HG03439 (cell line): ENCODE measurements around the gene LRMDA.

Experiments used
- ATAC-seq: cut with Tn5 transposase; IDR thresholded peaks from one replicate; pipeline ENCODE4 v1.9.1; 2021; ENCODE audit warnings: mild to moderate bottlenecking, moderate library complexity; ENCODE audit not compliant: unreplicated experiment

The LRMDA gene

DNA sequence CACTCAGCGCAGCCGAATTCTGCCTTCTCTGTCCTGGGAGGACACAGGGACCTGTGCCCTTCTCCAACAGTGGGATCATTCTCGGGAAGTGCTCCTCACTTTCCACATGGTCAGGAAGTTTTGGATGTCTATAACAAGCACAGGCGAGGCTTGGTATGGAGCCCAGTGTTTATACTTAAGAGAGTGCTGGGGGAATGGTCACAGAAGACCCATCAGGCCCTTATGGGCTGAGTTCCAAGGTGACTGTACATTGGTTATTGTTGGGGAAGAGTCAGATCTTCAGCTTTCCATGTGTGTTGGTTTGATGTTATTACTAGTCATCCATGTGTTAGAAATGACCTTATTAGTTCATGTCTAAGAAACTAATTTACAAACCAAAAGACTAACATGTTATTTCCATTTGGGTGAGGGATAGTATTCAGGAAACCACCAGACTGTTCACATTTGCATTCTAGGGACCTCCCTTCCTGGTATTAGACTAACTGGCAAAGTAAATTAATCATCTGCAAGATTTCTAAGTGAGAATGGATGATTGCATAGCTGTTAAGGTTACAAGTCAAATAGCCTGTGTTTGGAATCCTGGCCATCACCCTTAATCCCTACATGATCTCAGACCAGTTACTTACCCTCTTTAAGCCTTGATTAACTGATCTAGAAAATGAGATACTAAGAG, 834.2 kb downstream of the LRMDA start:
- no peak for ATAC-seq

DNA sequence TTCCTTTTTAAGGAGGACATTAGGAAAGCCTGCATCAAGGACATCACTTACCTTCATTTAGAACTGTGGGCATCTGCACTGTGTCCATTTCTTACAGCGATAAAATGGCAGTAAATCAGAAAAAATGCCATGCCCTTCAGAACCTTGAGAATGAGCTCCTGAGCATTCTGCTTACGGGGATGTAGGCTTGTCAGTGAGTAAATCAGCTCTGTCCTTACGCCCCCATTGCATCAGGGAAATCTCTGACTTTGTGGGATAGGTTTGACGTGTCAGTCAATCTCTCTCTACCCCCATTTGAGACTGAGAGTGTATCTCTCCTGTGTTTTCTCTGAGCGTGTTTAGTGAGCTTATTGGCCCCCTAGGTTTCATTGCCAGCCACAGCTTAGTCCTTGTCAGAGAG, 837.1 kb downstream of the LRMDA start:
- no peak for ATAC-seq

DNA sequence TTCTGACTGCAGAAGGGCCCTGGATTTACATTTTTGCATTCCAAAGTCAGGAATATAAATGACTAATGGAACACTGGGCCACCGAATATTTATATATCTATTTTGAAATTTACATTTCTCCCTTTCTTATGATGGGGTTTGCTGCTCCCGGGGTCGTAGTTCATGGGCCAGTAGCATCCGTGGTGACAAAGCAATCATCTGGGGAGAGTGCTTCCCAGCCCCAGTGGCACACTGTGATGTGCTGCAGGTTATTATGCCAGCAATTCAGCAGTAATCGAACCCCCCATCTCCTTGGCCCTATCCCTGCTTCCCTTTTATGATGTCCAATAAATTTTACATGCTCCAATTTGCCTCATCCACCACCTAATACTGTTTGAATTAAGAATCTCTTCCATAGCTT, 837.5 kb downstream of the LRMDA start:
- no peak for ATAC-seq

DNA sequence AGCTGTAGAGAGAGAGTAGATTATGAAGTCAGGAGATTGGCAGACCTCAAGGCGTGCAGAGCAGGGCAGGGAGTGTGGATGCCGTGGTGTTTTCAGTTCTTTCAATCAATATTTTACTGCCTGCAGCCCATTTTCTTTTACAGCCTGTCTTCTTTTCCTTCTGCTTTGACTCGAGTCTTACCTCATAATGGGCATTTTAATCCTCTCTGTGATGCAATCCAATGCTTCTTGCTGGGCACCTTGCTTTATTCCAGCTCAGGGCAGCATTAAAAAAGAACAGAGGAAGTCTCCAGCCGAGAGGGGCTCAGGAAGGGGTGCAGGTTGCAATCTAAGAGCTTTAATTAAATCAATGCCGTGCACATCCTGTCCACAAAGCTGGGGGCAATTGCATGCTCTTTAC, 839.0 kb downstream of the LRMDA start:
- no peak for ATAC-seq

DNA sequence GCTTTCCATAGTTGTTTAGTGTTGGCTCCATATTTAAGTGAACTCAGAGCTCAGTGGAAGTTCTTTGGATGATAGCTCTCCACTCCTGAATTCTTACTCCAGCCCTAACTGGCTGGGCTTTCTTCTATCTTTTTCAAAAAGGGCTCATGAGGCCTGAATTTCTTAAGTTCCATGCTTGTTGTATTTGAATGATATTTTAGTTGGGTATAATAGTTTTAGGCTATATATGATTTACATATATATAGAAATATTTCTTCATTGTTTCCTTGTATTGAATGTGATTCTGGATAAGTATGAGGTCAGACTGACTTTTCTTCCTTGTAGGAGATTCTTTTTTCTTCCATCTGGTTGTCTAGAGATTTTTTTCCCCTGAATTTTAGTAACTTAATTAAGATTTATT, 843.5 kb downstream of the LRMDA start:
- no peak for ATAC-seq

DNA sequence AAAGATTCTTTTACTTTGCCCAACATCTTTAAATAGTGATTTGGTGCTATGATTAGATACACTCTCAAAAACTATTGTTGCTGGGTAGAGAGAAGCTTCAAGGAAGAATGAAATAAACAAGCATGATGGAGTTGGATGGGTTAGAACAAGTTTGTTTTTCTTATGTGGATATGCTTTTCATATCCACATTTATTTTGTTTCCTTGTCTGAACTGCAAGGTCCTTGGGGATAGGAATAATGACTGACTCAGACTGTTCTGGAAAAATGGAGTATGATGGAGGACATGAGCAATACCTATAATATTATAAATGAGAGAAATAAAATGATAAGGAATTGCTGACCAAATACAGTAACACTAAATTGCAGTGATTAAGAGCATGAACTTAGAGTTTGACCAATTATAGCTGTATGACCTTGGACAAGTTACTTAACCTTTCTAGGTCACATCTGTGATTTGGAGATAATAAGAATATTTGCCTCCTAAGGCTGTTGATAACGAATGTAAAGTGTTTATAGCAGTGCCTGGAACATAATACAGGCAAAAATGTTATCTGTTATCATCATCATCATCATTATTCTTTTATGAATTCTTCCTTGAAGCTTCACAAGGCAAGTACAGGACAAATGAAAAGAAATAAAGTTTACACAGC, 847.5 kb downstream of the LRMDA start:
- ATAC-seq: no peak

DNA sequence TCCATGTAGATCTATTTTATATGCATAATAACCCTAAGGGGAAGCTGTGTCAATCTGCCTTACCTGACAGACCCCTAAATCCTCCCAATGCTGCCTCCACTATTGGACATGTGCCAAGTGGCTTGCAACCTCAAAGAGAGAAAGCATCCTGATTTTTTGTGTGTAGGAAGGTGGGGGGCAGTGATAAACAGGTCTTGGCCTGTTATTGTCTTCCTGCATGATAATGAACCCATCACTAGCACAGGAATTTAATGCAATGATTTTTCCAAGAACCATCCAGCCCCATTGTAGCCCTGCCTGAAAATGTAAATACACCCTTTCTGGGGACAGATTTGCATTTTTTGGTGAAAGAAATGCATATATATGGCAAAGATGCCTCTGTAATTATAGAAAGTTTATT, 850.2 kb downstream of the LRMDA start:
- no peak for ATAC-seq

DNA sequence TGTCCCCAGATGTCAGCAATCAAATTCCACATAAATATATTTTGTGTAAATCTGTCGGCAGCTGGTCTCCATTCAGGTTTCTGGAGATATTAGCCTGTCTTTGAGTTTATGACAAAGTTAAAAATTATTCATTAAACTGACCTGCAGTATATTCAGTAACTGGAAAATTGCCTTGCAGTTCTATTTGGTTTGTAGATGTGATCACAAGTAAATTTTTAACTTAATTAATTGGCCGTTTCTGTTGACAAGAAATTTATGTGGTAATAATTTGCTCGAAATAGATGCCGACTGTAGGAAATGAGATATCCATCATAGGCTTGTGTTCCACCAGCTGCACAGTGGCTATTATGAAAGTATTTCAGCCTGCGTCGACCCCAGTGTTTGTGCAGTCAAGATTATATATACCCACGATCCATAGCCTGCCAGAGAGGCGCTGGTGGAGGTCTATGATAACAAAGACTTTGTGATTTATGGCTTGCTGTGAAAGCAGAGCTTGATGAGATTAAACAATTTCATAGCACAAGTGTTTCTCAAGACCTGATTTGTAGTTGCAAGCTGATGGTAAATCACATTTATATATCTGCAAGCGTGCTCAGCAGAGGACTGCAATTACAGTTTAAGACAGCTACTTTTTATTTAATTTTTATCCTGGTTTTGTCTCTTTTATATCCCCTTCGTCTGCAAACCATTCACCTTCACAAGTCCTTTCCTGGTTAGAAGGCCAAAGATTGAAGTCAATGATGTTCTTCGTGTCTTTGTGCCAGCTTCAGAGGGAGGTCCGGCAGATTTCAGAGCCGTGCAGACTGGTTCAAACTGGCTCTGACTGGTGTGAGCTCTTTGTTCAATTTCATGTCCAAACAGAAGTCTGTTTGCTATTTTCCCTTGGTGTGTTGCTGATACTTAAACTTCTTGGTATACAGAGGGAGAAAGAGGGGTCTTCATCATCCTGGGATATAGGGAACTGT, 850.9 kb downstream of the LRMDA start:
- ATAC-seq: no peak

DNA sequence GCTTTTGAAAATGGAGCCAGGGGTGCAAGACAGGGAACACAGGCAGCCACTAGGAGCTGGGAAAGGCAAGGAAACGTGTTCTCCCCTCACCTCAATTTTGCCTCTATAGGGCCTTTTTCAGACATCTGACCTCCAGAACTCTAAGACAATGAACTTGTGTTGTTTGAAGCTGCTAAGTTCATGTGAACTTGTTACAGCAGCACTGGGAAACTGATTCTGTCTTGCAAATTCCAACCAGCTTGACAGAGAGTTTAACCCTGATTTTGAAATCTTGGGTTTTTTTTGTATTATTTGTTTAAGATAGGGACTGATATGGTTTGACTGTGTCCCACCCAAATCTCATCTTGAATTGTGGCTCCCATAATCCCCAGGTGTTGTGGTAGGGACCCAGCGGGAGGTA, 852.9 kb downstream of the LRMDA start:
- no peak for ATAC-seq

DNA sequence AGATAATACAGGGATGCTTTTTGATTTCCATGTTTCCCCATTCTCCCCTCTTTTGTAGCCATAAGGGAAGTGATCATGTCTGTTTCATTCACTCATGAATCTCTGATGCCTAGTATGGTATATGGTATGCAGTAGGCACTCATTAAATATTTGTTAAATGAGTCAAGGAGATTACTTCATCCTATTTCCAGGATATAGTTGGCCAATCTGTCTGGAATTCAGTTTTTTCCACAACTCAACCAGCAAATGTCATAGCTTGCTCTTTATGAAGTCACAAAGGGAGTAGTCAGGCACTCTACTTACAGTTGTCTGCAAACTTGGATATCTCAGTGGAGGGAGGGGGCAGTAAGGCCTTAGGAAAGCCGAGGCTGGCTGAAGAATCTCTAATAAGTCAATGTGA, 853.6 kb downstream of the LRMDA start:
- no peak for ATAC-seq

DNA sequence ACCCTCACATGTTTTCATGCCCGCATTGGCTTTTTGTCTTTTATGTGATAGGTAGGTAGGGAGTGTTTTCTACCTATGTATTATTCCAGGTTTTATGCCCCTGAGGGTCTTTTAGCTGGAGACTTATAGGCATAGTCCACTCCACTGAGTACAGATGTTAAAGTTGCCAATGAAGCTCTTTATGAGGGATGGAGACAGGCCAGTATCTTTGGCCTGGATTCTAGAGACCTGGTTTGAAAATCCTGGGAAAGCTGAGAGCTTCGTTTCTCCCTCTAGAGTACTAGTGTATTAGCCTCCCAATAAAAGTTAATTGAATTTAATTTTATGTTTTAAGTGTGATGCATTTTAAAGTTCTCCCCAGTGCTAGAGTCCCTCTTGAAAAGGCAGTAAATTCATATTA, 854.1 kb downstream of the LRMDA start:
- no peak for ATAC-seq

DNA sequence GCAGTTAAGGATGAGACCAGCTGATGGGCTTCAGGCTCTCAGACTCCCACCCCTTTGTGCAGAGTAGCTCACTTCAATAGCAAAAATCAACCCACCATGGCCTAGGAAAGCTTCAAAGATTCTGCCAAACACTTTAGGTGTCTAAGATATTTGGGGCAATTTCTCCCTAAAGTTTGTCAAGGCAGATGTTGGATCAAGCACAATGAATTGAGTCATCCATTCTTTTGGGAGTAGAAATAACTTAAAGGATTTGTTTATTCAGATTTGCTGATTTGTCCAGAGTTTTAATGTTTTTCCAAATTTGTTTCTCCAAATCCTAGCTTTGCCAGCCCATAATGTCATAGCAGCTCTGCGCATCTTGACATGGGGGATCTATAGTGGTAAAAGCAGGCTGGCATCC, 855.1 kb downstream of the LRMDA start:
- ATAC-seq: no peak

DNA sequence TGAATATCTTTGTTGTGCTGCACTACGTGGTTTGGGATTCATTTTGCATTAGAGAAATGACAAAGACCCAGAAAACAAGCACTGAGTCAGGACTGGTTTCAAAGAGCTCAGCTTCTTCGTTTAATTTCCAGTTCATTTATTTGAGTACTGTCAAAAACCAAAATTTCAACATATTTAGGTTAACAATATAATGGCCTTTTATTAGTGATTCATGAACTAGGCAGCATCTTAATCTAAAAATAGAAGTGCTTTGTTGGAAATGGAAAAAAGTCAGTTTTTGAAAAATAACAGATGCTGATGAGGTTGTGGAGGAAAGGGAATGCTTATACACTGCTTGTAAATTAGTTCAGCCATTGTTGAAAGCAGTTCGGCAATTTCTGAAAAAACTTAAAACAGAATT, 856.4 kb downstream of the LRMDA start:
- ATAC-seq: no peak

DNA sequence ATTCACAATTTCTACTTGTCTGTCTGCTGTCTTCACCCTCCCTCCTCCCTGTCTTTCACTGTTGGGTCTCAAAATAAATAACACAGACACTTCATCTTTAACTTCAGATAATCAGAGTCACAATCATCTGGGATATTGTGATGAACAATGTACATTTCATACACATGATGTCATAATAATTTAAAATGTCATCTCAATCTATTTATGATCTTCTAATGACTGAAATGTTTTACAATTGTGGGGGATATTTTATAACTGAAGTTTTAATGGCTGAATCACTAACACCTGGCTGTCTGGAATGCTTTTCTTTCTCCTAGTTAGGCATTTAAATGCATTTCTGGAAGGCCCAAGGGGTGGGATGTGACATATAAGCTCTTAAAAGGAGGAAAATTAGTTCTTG, 859.8 kb downstream of the LRMDA start:
- ATAC-seq: no peak

DNA sequence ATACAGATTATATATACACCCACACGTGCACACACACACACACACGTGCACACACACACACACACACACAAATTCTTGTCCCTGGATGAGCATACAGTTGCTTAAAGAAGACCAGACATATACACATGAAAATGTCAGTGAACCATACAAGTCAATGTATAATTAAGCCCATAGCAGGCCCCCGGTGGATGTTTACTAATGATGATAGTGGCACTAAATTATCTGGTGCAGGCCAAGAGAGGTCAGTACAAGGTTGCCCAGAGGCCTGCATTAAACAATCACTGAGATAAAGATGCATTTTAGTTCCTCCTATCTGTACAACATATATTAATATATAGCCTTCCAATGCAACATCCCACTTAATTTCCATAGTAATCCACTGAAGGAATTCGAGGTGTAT, 860.5 kb downstream of the LRMDA start:
- no peak for ATAC-seq

DNA sequence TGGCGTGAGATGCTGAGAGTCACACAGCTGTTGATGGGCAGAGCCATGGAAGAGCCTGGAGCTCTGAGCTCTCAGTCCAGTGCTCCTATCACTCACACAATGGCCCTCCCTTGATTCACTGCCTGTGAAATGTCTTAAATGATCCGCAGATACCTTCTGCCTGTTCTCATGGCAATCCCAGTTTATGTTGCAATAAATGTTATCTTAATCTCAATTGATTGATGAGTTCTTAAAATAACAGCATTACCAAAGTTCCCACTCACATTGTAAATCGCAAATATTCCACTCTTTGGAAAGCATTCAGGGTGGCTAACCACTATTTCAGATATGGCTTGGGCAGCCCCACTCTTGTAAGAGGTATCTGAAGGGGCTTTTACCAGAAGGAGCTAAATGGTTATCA, 865.5 kb downstream of the LRMDA start:
- no peak for ATAC-seq

DNA sequence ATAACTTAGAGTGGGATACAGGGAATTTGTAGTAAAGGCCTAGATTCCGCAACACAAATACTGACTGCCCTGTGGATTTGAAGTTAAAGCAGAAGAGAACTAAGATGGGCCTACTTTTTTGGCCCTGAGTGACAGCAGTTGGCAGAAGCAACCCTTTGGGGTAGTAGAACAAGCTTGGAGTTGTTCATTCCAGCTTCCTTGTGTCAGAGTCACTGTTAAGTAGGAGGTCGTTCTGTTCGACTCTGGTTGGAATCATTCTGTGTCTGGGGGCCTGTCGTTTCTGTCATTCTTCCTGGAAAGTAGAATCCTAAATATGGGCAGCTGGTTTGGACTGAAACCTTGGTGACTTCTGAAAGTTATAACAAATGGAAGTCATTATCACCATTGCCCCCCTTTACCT, 865.9 kb downstream of the LRMDA start:
- ATAC-seq: no peak

DNA sequence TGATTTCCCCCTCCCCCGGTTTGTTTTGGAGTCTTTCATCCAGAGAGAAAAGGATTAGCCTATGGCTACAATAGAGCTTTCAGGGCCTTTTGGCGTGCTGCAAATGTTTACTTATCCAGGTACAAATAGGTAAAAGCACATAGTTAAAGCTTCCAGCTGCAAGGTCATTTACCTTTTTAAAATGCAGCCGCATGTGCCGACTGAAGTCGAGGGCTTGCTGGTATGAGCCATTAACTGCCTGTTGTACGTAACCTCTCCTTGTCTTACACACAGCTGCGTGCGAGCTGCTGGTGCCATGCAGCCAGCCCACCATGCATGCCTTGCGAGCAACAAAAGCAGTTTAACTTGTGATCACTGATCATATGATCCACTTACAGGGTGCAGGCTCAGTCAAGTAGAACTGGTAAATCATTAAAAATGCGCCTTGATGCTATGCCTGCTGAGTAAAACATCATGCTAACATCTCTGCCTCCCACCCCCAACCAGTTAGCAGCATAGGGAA, 866.4 kb downstream of the LRMDA start:
- no peak for ATAC-seq

DNA sequence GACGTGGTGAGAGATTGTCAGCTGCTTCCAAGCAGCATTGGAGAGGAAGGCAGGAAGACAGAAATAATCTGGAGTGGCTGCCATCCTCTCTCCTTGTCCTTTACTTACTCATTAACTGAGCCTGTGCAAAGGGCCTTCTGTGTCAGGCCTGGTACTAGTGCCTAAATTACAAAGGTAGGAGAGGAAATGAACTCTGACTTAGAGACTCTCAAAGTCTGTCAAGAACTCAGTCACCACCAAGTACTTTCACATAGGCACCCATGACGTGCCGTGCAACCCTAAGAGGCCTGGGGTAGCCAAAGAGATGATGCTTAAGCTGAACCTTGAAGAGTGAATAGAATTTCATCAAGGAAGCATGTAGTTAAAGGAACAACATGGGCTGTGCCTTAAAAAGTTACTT, 866.9 kb downstream of the LRMDA start:
- ATAC-seq: no peak

DNA sequence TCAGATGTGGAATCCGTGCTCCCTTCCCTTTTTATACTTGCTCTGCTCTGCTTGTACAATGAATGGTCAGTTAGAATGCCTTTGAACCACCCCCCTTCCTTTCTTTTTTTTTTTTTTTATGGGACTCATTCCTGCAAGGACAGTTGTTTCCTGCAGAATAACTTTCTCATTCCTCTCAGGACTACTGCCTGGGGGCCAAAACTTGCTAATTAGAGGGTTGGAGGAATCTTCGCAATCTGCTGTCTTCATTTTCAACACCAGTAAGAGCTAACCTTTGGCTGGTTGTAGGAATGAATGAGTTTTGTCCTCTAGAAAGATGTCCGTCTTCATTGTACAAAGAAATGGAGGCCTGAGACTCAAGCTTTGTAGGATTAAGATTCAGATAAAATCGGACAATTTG, 868.1 kb downstream of the LRMDA start:
- ATAC-seq: no peak

DNA sequence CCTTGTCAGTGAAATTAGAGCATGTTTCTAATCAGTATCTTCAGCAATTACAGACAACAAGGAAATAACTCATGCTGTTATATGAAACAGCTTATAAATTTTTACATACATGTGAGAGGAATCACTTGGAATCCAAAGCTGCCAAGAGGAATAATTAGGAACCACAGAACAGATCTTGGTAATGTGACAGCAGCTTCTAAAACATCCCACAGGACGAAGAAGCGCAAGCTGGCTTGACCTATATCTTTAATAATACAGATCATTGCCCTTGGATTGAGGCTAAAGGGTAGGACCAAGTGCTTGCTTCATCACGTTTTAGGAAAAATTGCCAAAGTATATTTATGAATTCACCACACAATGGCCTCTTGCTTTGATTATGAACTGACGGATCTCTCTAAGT, 869.8 kb downstream of the LRMDA start:
- ATAC-seq: no peak

DNA sequence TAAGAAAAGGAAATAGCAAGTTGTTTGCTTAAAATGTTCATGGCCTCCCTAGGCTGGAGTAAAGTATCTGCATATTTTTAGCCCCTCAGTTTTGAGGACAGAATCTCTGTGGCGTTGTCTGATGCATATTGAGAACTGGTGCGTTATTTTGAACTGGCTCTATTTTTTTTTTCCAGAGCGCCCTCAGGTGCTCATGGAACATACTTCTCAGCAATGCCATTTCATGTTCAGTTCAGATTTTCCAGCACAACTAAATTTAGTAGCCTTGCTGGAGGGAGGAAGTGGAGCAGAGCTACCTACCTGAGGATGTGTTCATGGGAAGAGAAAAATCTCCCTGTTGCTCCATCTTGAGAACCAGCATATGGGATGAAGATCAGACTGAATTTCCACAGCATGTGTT, 870.5 kb downstream of the LRMDA start:
- ATAC-seq: no peak
